Astrocyte (in vitro differentiated cells and primary cell): ENCODE measurements around the gene SSX4. TPM values are rescaled to one million over a fixed set of nuclear protein-coding genes. Genes with fewer than 3 reads are reported as not detected.
A peak's percentile ranks its signal among the peaks of the same experiment; 100 is the strongest.
"Not testable (repeated sequence)": the region's sequence is repeated elsewhere in the genome, so short reads cannot be mapped to it uniquely, and the experiment has no call there.

Experiments
- DNase-seq: peaks from one replicate; pipeline ENCODE4 v3.0.0-alpha.2; 2010; ENCODE audit warnings: low read depth
- FAIRE-seq: peaks from 2 replicates; lab custom pipeline; 2011; peaks lifted over from hg19 to GRCh38; lab: Jason Lieb, UNC
- H2AFZ ChIP-seq: 2 replicates; pipeline ENCODE4 v1.6.0; 2012; ENCODE audit warnings: low read depth, low read length, inconsistent platforms
- H3K27ac ChIP-seq: 2 replicates; pipeline ENCODE4 v1.5.1; 2011; ENCODE audit warnings: low read depth, low read length, inconsistent platforms
- H3K27me3 ChIP-seq: 2 replicates; pipeline ENCODE4 v1.6.0; 2011; ENCODE audit warnings: low read length, inconsistent platforms; ENCODE audit not compliant: insufficient read depth
- H3K36me3 ChIP-seq: 2 replicates; pipeline ENCODE4 v1.5.1; 2011; ENCODE audit warnings: low read length, inconsistent platforms; ENCODE audit not compliant: insufficient read depth
- H3K4me1 ChIP-seq: 2 replicates; pipeline ENCODE4 v1.5.1; 2011; ENCODE audit warnings: low read length, inconsistent platforms; ENCODE audit not compliant: insufficient read depth
- H3K4me2 ChIP-seq: 2 replicates; pipeline ENCODE4 v1.6.0; 2012; ENCODE audit warnings: low read length, inconsistent platforms
- H3K4me3 ChIP-seq: 2 replicates; pipeline ENCODE4 v1.5.1; 2011; ENCODE audit warnings: low read depth, mild to moderate bottlenecking, low read length, inconsistent platforms; ENCODE audit not compliant: insufficient read depth
- H3K79me2 ChIP-seq: 2 replicates; pipeline ENCODE4 v1.6.0; 2012; ENCODE audit warnings: mild to moderate bottlenecking, low read length, inconsistent platforms; ENCODE audit not compliant: insufficient read depth
- H3K9ac ChIP-seq: 2 replicates; pipeline ENCODE4 v1.6.0; 2012; ENCODE audit warnings: mild to moderate bottlenecking, low read length, inconsistent platforms
- H3K9me3 ChIP-seq: 2 replicates; pipeline ENCODE4 v1.5.1; 2012; ENCODE audit warnings: low read depth, mild to moderate bottlenecking, low read length, inconsistent platforms; ENCODE audit not compliant: insufficient read depth
- H4K20me1 ChIP-seq: 2 replicates; pipeline ENCODE4 v1.6.0; 2012; ENCODE audit warnings: low read length, inconsistent platforms; ENCODE audit not compliant: insufficient read depth
- H3K27ac Mint-ChIP-seq: one replicate; pipeline ENCODE4 v1.8.0; 2021; ENCODE audit warnings: mild to moderate bottlenecking, mixed read lengths; ENCODE audit not compliant: unreplicated experiment
- H3K27me3 Mint-ChIP-seq: one replicate; pipeline ENCODE4 v1.8.0; 2021; ENCODE audit warnings: low read depth, mixed read lengths; ENCODE audit not compliant: unreplicated experiment
- H3K36me3 Mint-ChIP-seq: one replicate; pipeline ENCODE4 v1.8.0; 2021; ENCODE audit warnings: low read depth, mixed read lengths; ENCODE audit not compliant: unreplicated experiment
- H3K4me1 Mint-ChIP-seq: one replicate; pipeline ENCODE4 v1.8.0; 2021; ENCODE audit warnings: low read depth, mixed read lengths; ENCODE audit not compliant: unreplicated experiment
- H3K4me3 Mint-ChIP-seq: one replicate; pipeline ENCODE4 v1.8.0; 2021; ENCODE audit warnings: mild to moderate bottlenecking, moderate library complexity, mixed read lengths; ENCODE audit not compliant: unreplicated experiment
- H3K9me3 Mint-ChIP-seq: one replicate; pipeline ENCODE4 v1.8.0; 2021; ENCODE audit warnings: mild to moderate bottlenecking, mixed read lengths; ENCODE audit not compliant: unreplicated experiment
- total RNA-seq: library from RNA; stranded (reverse); gene quantifications from 2 replicates; pipeline ENCODE4 v1.2.1, GENCODE V29; 2021

SSX4 gene
- total RNA-seq, 1 donor from 2014 or later, result not detected

DNA sequence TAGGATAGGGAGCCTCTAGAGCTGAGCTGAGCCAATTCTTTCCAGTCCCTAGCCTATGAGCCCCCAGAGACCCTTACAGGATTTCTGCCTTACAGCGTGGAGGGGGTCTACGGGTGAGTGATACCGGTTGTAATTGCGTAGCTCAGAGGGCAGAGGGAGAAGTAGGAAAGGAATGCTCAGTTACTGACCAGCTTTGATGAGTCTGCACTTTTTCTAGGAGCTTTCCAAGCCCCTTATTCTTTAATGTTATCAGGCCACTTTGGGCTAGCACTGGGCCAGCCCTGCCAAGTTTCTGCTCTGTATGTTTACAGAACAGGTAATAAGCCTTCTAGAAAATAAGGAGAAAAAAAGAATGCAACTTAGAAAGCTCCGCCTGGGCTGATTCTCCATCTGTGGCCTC, 46.3 kb downstream of the SSX4 start:
- not testable (repeated sequence) for H3K27me3 Mint-ChIP-seq, H3K79me2 ChIP-seq, FAIRE-seq, H3K4me3 ChIP-seq, H3K27me3 ChIP-seq, H3K27ac ChIP-seq, H3K9me3 ChIP-seq, H3K9me3 Mint-ChIP-seq, H3K36me3 Mint-ChIP-seq, H3K9ac ChIP-seq, DNase-seq, H3K4me1 Mint-ChIP-seq, H3K27ac Mint-ChIP-seq, H4K20me1 ChIP-seq, H3K4me1 ChIP-seq, H3K36me3 ChIP-seq, H3K4me2 ChIP-seq, H3K4me3 Mint-ChIP-seq, H2AFZ ChIP-seq

DNA sequence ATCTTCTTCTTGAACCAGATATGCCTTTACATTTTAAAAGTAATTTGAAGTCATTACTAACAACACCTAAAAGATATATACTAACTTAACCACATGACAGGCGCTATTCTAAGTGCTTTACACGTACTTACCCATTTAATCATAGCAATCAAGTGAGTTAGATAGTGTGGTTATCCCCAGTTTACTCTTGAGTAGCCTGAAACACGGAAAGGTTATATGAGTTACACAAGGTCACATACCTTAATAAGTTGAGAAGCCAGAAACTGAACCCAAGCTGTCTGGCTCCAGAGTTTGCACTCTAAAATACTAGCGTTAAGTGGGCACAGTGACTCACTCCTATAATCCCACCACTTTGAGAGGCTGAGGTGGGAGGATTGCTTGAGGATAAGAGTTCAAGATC, 46.8 kb downstream of the SSX4 start:
- H3K9me3 ChIP-seq, FAIRE-seq: not testable (repeated sequence)

DNA sequence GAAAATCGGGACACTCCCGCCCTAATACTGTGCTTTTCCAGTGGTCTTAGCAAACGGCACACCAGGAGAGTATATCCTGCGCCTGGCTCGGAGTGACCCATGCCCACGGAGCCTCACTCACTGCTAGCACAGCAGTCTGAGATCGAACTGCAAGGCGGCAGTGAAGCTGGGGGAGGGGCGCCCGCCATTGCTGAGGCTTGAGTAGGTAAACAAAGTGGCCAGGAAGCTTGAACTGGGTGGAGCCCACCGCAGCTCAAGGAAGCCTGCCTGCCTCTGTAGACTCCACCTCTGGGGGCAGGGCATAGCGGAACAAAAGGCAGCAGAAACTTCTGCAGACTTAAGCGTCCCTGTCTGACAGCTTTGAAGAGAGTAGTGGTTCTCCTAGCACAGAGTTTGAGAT, 50.4 kb downstream of the SSX4 start:
- not testable (repeated sequence) for H3K4me3 Mint-ChIP-seq, H4K20me1 ChIP-seq, H3K4me1 ChIP-seq, H3K27ac ChIP-seq, FAIRE-seq, H3K4me3 ChIP-seq, H3K36me3 ChIP-seq, H3K79me2 ChIP-seq, H2AFZ ChIP-seq, H3K27ac Mint-ChIP-seq, H3K4me2 ChIP-seq, H3K4me1 Mint-ChIP-seq, DNase-seq, H3K27me3 ChIP-seq, H3K9ac ChIP-seq, H3K9me3 Mint-ChIP-seq, H3K27me3 Mint-ChIP-seq, H3K9me3 ChIP-seq, H3K36me3 Mint-ChIP-seq

More for the DNA sequence above, 46.8 kb downstream of the SSX4 start:
- not testable (repeated sequence) for H4K20me1 ChIP-seq, H3K36me3 ChIP-seq, H3K27me3 Mint-ChIP-seq, H3K79me2 ChIP-seq, H2AFZ ChIP-seq, H3K27me3 ChIP-seq, H3K27ac ChIP-seq, H3K4me1 Mint-ChIP-seq, H3K4me3 Mint-ChIP-seq, H3K27ac Mint-ChIP-seq, H3K36me3 Mint-ChIP-seq, H3K4me3 ChIP-seq, H3K9me3 Mint-ChIP-seq, H3K4me2 ChIP-seq, H3K4me1 ChIP-seq, H3K9ac ChIP-seq
- peak; percentile 41 for DNase-seq

Other genes starting within 250 kb of the SSX4 start
- gene SSX5, start 186.7 kb upstream of the SSX4 start, total RNA-seq, result not detected in 2 replicates
- not detected in 2 replicates for gene SSX1, start 128.1 kb upstream of the SSX4 start, total RNA-seq
- not detected in 2 replicates for gene SSX3, start 26.8 kb upstream of the SSX4 start, total RNA-seq
- gene SSX4B, start 28.4 kb downstream of the SSX4 start, total RNA-seq, result not detected in 2 replicates
- 36.0 and 51.6 TPM in 2 replicates for gene SLC38A5, start 86.7 kb downstream of the SSX4 start, total RNA-seq
- gene FTSJ1, start 92.7 kb downstream of the SSX4 start, total RNA-seq, result 64.4 and 73.5 TPM in 2 replicates
- 30.3 and 30.5 TPM in 2 replicates for gene PORCN, start 125.5 kb downstream of the SSX4 start, total RNA-seq
- 50.0 and 66.0 TPM in 2 replicates for gene EBP, start 138.3 kb downstream of the SSX4 start, total RNA-seq
- gene TBC1D25, start 156.2 kb downstream of the SSX4 start, total RNA-seq, result 13.1 and 13.6 TPM in 2 replicates
- gene RBM3, start 190.9 kb downstream of the SSX4 start, total RNA-seq, result 264 and 265 TPM in 2 replicates
- gene WDR13, start 214.0 kb downstream of the SSX4 start, total RNA-seq, result 63.4 and 65.4 TPM in 2 replicates